ENCODE results near the gene KIF26A. TPM values are rescaled to one million over a fixed set of nuclear protein-coding genes. Genes with fewer than 3 reads are reported as not detected.

Gene KIF26A
- total RNA-seq, 1 donor from 2014 or later, result 32.6 TPM

- DNase-seq (ENCODE audit: low spot score in 2 of 2), result peak in 1 of 2 donors; percentile 34
- Histone ChIP-seq H3K36me3 (no peaks in the 10 kb centered on the region), H3K4me3 (peak overlapping the region; percentile 56), H3K27me3 (no peaks in the 10 kb centered on the region), H3K9me3 (no peaks in the 10 kb centered on the region), H3K4me1 (no peaks in the 10 kb centered on the region), H3K27ac (no peak overlapping the region)
- intact Hi-C loops (cut with DNase I), result no loop called here
- TF ChIP-seq, protein P1, sequence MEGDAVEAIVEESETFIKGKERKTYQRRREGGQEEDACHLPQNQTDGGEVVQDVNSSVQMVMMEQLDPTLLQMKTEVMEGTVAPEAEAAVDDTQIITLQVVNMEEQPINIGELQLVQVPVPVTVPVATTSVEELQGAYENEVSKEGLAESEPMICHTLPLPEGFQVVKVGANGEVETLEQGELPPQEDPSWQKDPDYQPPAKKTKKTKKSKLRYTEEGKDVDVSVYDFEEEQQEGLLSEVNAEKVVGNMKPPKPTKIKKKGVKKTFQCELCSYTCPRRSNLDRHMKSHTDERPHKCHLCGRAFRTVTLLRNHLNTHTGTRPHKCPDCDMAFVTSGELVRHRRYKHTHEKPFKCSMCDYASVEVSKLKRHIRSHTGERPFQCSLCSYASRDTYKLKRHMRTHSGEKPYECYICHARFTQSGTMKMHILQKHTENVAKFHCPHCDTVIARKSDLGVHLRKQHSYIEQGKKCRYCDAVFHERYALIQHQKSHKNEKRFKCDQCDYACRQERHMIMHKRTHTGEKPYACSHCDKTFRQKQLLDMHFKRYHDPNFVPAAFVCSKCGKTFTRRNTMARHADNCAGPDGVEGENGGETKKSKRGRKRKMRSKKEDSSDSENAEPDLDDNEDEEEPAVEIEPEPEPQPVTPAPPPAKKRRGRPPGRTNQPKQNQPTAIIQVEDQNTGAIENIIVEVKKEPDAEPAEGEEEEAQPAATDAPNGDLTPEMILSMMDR (IDR thresholded peaks at IDR 0.05), result no peak
Measured at GRCh38 chr14:104117341-104118005, 20.9 kb upstream of the KIF26A start.

- no peak overlapping the region for H3K4me3 ChIP-seq
- H3K36me3 ChIP-seq, result no peaks in the 10 kb centered on the region
- no peak overlapping the region for H3K27ac ChIP-seq
- no peaks in the 10 kb centered on the region for H3K4me1 ChIP-seq
- intact Hi-C loops (cut with DNase I), result no loop called here
- no peaks in the 10 kb centered on the region for H3K9me3 ChIP-seq
- TF ChIP-seq, protein P1 (IDR thresholded peaks at IDR 0.05), result no peak
- peak in 1 of 2 donors; percentile 60 for DNase-seq (ENCODE audit: low spot score in 2 of 2)
- no peaks in the 10 kb centered on the region for H3K27me3 ChIP-seq
Measured at GRCh38 chr14:104118006-104118844, 20.2 kb upstream of the KIF26A start.

DNA sequence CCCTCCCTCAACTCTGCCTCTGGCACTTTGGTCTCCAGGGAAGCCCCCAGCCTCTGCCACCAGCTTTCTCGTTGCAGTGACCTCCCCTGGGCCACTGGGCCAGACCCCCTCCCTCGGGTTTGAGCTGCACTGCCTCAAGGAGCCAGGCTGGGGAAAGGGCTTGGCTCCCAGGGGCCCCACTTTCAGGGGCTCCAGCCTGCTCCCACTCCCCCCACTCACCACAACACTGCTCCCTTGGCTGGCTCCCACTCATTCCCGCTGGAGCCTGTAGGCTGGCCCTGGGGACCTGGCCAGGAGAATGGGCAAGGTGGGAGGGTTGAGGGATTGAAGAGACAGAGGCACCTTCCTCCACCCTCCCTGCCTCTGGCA, 19.3 kb upstream of the KIF26A start:
- Histone ChIP-seq H3K36me3 (no peaks in the 10 kb centered on the region), H3K4me1 (no peaks in the 10 kb centered on the region), H3K27ac (no peak overlapping the region), H3K4me3 (no peak overlapping the region), H3K9me3 (peaks cover 6 to 7% of the 10 kb centered on the region in 2 donors), H3K27me3 (no peaks in the 10 kb centered on the region)
- DNase-seq (ENCODE audit: low spot score in 2 of 2), result no peak
- intact Hi-C loops (cut with DNase I), result no loop called here
- TF ChIP-seq, protein P1 (IDR thresholded peaks at IDR 0.05), result no peak

GRCh38 chr14:104119488-104120251, 18.7 kb upstream of the KIF26A start:
- Histone ChIP-seq H3K27ac (no peak overlapping the region), H3K9me3 (peaks cover 7 to 11% of the 10 kb centered on the region in 2 donors), H3K36me3 (no peaks in the 10 kb centered on the region), H3K27me3 (no peaks in the 10 kb centered on the region), H3K4me3 (no peak overlapping the region), H3K4me1 (no peaks in the 10 kb centered on the region)
- peak in 1 of 2 donors; percentile 42 for DNase-seq (ENCODE audit: low spot score in 2 of 2)
- TF ChIP-seq, protein P1 (IDR thresholded peaks at IDR 0.05), result no peak
- intact Hi-C loops (cut with DNase I), result no loop called here

GRCh38 chr14:104120281-104120741, 18.1 kb upstream of the KIF26A start:
- no peak overlapping the region for H3K4me3 ChIP-seq
- H3K4me1 ChIP-seq, result no peaks in the 10 kb centered on the region
- intact Hi-C loops (cut with DNase I), result no loop called here
- H3K9me3 ChIP-seq, result peaks cover 7 to 18% of the 10 kb centered on the region in 2 donors
- H3K27me3 ChIP-seq, result no peaks in the 10 kb centered on the region
- no peaks in the 10 kb centered on the region for H3K36me3 ChIP-seq
- H3K27ac ChIP-seq, result no peak overlapping the region
- TF ChIP-seq, protein P1 (IDR thresholded peaks at IDR 0.05), result no peak
- DNase-seq (ENCODE audit: low spot score in 2 of 2), result peak in 1 of 2 donors; percentile 22
